CD4-positive, alpha-beta T cell treated with Interleukin-6 for 4 hours (primary cell): ENCODE data around the gene KIAA1755.

ENCODE experiments used
- DNase-seq: peaks from one replicate; pipeline ENCODE4 v3.0.0-alpha.2; 2020; ENCODE audit warnings: mixed read lengths

The KIAA1755 gene

DNA sequence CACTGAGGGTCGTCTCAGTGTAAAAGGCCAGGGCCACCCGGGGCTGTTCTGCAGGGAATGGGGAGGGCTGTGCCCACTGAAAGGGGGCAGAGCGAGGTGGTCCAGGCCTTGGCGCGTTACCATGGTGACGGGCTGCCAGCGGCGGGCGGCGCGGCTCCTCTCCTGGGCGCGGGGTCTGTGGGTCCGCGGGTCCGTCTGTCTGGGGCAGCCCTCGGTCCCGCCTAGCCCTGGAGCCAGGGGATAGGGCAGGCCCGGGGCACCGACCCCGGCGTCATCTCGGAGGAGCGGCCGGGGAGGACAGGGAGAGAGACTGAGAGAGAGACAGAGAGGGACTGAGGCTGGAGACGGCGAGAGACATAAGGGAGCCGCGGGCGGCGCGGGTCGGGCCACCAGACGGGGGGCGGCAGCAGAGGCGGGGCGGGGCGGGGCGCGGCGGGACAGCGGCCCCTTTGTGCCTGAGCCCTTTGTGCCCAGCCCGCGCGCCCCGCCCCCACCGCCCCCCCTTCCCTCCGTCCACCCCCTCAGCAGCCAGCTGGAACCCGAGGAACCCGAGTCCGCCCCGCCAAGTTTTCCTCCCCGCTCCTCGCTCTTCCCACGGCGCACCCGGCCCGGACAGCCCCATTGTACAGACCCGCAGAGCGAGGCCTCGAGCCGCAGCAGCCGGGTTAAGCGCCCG lies at the start of gene KIAA1755:
TSS of gene KIAA1755 (minus strand) at position 358 of the 676 bp plus-strand sequence. CDS start at position 123, 235 bp downstream.
- no peak for DNase-seq

- no peak for DNase-seq
Measured at GRCh38 chr20:38308447-38308846, 47.9 kb upstream of the KIAA1755 start.

DNA sequence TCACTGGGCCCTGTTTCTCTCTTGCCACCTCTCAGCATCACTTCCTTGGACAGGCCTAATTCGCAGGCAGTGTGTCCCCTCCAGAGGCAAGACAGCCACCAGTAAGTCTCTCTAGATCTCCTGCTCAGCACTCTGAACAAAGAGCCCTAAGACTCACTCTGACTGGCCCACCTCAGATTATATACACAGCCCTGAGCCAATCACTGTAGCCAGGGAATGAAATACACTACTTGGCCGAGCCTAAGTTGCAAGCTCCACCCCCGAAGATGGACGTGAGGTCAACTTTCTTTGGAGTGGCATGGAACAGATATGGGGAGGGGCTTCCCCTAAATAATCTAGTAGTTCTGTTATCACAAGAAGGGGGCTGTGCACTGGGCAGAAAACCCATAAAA lies 47.5 kb upstream of the KIAA1755 start:
- no peak for DNase-seq

DNA sequence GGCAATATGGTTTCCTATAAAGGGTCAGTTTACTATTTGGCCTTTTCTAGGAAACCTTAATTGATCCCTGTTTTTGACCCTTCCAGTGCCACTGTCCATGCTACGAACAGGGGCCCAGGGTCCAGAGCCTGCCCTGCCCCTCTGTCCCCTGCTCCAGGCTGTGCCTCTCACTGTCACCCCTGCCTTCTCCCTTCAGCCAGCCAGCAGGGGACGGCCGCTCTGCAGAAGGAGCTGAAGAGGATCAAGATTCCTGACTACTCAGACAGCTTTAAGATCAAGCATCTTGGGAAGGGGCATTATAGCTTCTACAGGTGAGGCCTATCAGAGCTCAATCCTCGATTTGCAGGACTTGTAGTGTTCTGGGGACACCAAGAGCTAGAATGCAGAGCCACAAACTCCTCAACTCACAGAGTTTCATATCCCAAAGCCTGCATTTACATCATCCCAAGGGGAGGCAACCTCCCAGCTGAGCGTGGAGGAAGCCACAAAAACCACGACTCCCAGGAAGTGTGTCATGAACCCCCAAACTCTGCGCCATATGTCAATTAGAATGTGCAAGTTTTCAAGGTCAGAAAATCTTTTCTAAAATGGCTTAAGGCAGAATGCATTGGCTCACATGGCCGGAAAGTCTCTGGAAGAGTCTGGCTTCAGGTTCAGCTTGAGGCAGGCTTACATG lies 47.0 kb upstream of the KIAA1755 start:
- DNase-seq = no peak

DNA sequence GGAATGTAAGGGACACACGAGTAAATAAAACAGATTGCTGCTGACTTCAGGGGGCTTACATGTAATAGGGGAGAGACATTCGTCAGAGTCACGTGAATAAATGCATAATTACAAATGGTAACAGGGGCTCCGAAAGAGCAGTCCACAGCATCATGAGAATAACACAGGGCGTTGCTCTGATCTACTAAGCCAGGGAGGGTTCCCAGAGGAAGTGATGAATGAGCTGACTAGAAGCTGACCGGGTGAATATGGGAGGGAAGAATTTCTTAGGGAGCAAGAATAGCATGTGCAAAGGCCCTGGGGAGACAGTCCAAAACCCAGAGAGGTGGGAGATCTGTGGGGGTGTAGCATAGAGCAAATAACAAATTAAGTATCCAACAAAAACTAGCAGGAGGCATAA lies 45.8 kb upstream of the KIAA1755 start:
- DNase-seq = no peak

DNA sequence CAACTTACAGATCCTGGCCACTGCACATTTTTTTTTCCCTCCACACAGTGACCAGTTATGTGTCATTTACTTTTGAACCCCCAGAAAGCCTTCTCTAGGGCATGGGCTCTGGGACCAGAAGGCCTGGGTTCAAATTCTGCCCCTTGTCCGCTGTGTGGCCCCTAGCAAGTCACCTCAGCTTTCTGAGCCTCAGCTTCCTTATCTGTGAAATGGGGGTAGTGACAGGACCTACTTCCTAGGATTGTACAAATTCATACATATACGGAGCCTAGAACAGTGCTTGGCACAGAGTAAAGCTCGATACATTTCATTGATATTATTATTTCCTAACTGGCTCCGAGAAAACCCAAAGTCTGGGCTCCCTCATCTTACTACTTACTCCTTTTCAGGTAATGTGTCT lies 45.0 kb upstream of the KIAA1755 start:
- no peak for DNase-seq

DNA sequence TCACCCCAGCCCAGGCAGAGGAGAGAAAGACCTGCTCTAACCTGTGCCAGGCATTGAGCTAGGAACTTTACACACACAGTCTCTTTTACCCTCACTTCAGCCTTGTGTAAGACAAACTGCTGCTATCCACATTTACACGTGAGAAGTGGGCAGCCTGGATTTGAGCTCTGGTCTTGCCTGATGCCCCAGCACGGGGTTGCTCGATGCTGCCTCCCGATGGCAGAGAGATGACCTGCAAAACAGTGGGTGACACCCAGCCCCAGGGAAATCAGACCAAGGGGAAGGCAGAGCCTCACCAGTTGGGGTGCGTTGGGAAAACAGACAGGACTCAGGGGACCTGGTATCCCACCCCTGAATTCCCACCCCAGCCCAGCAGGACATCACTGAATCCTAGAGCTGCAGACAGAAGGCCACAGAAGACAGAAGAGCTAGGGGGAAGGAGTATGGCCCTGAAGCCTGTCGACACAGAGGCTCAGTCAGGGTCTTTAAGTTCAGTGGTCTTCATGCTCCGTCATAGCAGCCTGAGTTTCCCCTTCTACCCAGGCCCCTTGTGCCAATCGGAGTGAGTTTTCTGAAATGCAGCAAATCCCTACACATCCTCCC lies 44.4 kb upstream of the KIAA1755 start:
- no peak for DNase-seq

- no peak for DNase-seq
Measured at GRCh38 chr20:38303908-38304379, 43.4 kb upstream of the KIAA1755 start, which contains the start of gene BPI. Gene BPI (plus strand): TSS chr20:38304156. CDS start chr20:38304224, 68 bp downstream.

DNA sequence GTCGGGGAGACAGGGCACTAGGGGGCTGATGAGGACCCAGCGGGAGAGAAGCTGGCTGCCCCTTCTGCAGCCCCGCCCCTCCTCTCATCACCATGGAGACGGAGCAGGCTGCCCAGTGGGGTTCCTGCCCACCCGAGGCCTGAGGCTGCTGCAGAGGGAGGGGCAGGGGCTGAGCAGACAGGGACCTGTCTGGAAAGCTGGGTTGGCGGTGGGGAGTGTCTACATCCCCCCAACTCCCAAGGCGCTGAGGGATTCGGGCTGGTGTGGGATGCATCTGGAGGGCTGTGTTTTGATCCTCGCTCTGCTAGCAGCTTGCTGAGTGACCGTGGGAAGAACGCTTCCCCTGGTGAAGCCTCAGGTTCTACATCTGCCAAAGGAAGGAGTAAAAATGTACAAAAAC lies 42.3 kb upstream of the KIAA1755 start:
- DNase-seq = no peak

DNA sequence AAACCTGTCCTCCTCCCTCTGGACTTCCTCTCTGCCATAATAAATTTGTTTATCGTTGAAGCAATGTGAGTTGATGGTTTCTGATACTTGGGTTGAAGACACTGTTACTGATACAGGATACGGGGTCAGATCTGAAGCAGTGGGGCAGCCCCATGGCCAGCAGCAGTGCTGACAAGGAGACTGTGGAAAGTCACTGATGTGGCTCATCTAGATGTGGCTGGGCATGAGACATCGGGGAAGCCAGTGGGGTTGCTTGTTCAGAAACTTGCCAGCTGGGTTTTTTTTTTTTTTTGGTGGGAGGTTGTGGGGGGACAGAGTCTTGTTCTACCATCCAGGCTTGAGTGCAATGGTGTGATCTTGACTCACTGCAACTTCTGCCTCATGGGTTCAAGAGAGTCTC lies 40.8 kb upstream of the KIAA1755 start:
- no peak for DNase-seq

DNA sequence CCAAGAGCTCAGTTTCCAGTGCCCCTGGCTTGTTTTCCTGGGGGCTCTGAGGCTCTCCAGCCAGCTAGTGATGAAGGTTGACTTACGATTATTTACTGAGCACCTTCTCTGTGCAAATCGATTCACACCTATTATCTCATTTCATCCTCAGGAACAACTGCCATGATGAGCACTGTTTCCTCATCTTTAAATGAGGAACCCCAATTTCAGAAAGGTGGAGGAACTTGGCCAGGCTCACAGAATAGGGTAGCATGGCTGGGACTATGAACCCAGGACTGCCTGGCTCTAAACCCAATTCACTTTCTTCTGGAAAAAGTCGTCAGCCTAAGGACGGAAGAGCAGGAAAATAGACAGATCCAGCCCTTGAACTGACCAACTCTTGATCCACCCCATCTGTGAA lies 39.9 kb upstream of the KIAA1755 start:
- no peak for DNase-seq

DNA sequence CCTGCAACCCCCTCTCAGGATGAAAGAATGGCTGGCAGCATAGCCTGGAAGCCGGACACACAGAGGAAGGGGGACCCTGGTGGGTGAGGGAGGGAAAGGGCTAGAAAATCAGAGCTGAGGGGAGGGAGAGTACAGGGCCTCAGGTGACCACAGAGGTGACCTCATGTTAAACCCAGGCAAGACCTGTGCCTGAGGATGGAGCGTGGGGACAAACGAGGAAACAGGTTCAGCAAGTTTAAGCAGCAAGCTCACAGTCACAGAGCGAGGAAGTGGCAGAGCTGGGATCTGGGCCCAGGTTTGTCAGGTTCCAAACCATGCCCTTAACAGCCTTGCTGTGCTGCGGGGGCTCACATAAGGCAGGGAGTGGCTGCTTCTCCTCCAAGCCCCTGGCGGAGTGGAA lies 39.4 kb upstream of the KIAA1755 start:
- DNase-seq = no peak

GRCh38 chr20:38298768-38299288 lies 38.3 kb upstream of the KIAA1755 start:
- no peak for DNase-seq

GRCh38 chr20:38297916-38298674 lies 37.6 kb upstream of the KIAA1755 start:
- DNase-seq = no peak

- no peak for DNase-seq
Measured at GRCh38 chr20:38296433-38296832, 35.9 kb upstream of the KIAA1755 start.

- no peak for DNase-seq
Measured at GRCh38 chr20:38295811-38296210, 35.3 kb upstream of the KIAA1755 start.

DNA sequence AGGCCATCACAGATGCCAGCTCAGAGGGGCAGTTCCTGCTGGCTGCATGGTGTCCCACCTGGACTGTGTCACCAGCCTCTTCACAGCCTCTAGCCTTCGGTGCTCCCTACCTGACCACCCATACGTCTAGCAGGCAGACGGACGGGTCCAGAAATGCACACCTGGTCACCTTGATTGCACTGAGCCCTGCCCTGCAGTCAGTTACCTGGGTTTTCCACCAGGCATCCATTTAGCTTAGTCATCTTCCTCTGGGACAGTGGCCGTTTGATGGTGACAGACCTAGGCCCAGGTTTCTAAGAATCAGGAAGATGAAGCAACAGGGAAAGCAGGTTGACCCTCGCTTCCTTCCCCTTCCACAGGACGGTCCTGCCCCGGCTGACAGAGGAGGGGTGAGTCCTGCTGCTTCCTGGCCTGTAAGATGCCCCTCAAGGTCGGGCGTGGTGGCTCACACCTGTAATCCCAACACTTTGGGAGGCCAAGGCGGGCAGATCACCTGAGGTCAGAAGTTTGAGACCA lies 33.6 kb upstream of the KIAA1755 start:
- DNase-seq = no peak

DNA sequence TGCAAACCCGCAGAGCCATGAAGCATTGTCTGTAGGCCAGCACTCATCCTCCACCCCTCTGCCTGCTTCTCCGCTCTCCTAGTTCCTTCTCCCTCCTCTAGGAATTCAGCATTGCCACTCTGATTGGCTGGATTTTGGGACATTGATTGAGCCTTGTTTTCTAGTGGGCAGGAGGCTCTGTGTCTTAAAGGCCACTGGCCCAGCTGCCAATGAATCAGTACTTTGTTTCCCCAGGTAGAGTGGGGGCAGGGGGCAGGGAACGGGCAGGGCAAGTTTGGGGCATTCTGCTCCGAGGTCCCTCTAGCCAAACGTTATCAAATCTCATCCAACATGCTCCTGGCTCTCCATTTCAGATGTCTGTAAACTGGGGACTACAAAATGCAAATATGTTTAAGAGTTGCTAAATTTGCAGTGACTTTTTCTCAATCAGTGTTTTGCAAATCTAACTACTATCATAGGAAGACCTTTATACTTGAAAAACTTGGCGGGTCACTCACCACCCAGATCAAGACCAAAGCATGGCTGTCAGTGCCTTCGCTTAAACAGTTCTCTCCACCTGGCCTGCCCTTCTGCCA lies 33.0 kb upstream of the KIAA1755 start:
- DNase-seq = no peak

- no peak for DNase-seq
Measured at GRCh38 chr20:38291966-38292365, 31.4 kb upstream of the KIAA1755 start.

DNA sequence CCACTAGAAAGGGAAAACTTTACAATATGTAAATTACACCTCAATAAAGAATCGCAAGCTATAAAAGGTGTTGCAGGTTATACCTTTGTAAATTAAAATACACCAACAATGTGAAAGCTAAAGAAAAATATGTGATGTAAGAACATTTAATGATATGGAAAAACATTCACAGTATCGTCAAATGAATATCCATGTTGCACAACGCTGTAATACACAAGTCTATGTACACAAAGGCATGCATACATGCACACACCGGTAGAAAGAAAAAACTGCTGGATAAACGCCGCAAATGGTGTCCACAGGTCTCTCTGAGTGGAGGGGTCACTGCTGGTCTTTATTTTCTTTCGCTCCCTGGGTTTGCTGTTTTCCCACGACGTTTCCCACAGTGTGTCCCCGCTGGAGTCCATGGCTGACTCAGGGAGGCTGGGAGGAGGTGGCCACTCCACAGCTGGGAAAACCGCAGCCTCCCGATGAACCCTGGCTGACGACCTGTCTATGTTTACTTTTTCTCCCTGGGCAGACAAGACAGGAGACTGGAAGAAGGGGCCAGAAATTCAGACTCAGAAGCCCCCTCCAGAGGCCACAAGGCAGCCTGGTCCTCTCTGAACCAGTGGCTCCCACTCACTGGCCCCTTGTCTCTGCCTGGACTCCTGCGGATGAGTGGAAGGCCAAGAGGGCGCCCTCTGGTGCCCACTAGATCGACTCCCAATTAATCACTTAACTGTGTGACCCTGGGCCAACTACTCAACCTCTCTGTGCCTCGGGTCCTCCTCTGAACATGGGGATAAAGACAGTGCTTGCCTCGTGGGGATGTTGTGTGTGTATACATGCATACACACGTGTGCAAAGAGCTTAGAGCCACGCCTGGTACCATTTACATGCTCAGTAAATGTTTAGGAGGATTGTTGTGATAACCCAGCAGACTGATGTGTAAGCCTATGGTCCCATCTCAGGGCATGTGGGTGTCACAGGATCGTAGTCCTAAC lies 30.6 kb upstream of the KIAA1755 start:
- no peak for DNase-seq
